CD14-positive monocyte (primary cell): ENCODE data around the gene DCLRE1A. TPM values are rescaled to one million over a fixed set of nuclear protein-coding genes. Genes with fewer than 3 reads are reported as not detected.
A peak's percentile ranks its signal among the peaks of the same experiment; 100 is the strongest.

Source experiments
- DNase-seq, 3 donors: peaks; one replicate each; pipeline ENCODE4 v3.0.0-alpha.2; 2011 to 2022
- H2AFZ ChIP-seq: 2 replicates; pipeline ENCODE4 v1.6.0; 2012; ENCODE audit warnings: mild to moderate bottlenecking, low read depth, low read length, inconsistent platforms; ENCODE audit not compliant: insufficient read depth, poor library complexity, severe bottlenecking
- H3K27ac ChIP-seq, 2 donors: 1 replicate in 1 of 2; 2 replicates in 1 of 2; pipeline ENCODE4 v1.5.1; 2012 to 2013; ENCODE audit warnings: low read length in 2 of 2, control low read depth in 1 of 2, inconsistent platforms in 1 of 2, low read depth in 1 of 2, mild to moderate bottlenecking in 1 of 2
- H3K27me3 ChIP-seq, 2 donors: one replicate each; pipeline versions ENCODE4 v1.6.0 to v1.6.1; 2011 to 2013; ENCODE audit warnings: low read length in 2 of 2; ENCODE audit not compliant: control insufficient read depth in 2 of 2, insufficient read depth in 2 of 2
- H3K36me3 ChIP-seq, 2 donors: replicated peaks in 1 of 2; 1 replicate in 1 of 2; 2 replicates in 1 of 2; pipeline versions ENCODE4 v1.5.1 to v1.6.1; 2012 to 2013; ENCODE audit warnings: low read length in 2 of 2, control low read depth in 1 of 2, inconsistent platforms in 1 of 2, mild to moderate bottlenecking in 1 of 2; ENCODE audit not compliant: insufficient read depth in 2 of 2, control insufficient read depth in 1 of 2
- H3K4me1 ChIP-seq, 2 donors: 1 replicate in 1 of 2; 2 replicates in 1 of 2; pipeline versions ENCODE4 v1.5.1 to v1.6.1; 2012 to 2013; ENCODE audit warnings: low read length in 2 of 2, control low read depth in 1 of 2, inconsistent platforms in 1 of 2, mild to moderate bottlenecking in 1 of 2, moderate library complexity in 1 of 2; ENCODE audit not compliant: insufficient read depth in 2 of 2, control insufficient read depth in 1 of 2
- H3K4me2 ChIP-seq: replicated peaks from 2 replicates; pipeline ENCODE3; 2012; ENCODE audit warnings: low read length, moderate library complexity, mild to moderate bottlenecking; ENCODE audit not compliant: poor library complexity, severe bottlenecking; ENCODE audit errors: extremely low read depth
- H3K4me3 ChIP-seq, 3 experiments: fragments of 200-600 bp in 1 of 3; sonication (generic) in 1 of 3; replicated peaks in 1 of 3; 1 replicate in 2 of 3; 2 replicates in 1 of 3; pipeline ENCODE4 v1.5.1; 2011 to 2013; ENCODE audit warnings: low read length in 3 of 3, mild to moderate bottlenecking in 3 of 3, control low read depth in 2 of 3, low read depth in 2 of 3, inconsistent platforms in 1 of 3, moderate library complexity in 1 of 3
- H3K79me2 ChIP-seq: 2 replicates; pipeline ENCODE4 v1.6.0; 2012; ENCODE audit warnings: mild to moderate bottlenecking, control low read depth, inconsistent platforms, low read length, moderate library complexity; ENCODE audit not compliant: insufficient read depth
- H3K9ac ChIP-seq: 2 replicates; pipeline ENCODE4 v1.6.0; 2017; ENCODE audit warnings: low read length, mild to moderate bottlenecking; ENCODE audit not compliant: insufficient read depth, poor library complexity, severe bottlenecking
- H3K9me3 ChIP-seq, 2 donors: replicated peaks in 1 of 2; 1 replicate in 1 of 2; 2 replicates in 1 of 2; pipeline versions ENCODE4 v1.5.1 to v1.6.1; 2012 to 2013; ENCODE audit warnings: low read length in 2 of 2, control low read depth in 1 of 2; ENCODE audit not compliant: control insufficient read depth in 1 of 2, insufficient read depth in 1 of 2
- H4K20me1 ChIP-seq: 2 replicates; pipeline ENCODE4 v1.6.0; 2012; ENCODE audit warnings: mild to moderate bottlenecking, low read length, control low read depth, moderate library complexity; ENCODE audit not compliant: insufficient read depth
- H3K27ac Mint-ChIP-seq, 7 donors: one replicate each; pipeline ENCODE4 v1.8.0; 2020; ENCODE audit warnings: mild to moderate bottlenecking in 7 of 7, mixed read lengths in 7 of 7, moderate library complexity in 6 of 7, inconsistent platforms in 2 of 7
- H3K27me3 Mint-ChIP-seq, 3 donors: one replicate each; pipeline ENCODE4 v1.8.0; 2021 to 2022; ENCODE audit warnings: low read depth in 3 of 3, mild to moderate bottlenecking in 3 of 3, mixed read lengths in 3 of 3, moderate library complexity in 3 of 3, inconsistent platforms in 1 of 3
- H3K36me3 Mint-ChIP-seq, 2 donors: one replicate each; pipeline ENCODE4 v1.8.0; 2020; ENCODE audit warnings: mixed read lengths in 2 of 2, inconsistent platforms in 1 of 2, mild to moderate bottlenecking in 1 of 2
- H3K4me1 Mint-ChIP-seq: one replicate; pipeline ENCODE4 v1.8.0; 2020; ENCODE audit warnings: mild to moderate bottlenecking, mixed read lengths
- H3K4me3 Mint-ChIP-seq, 2 donors: one replicate each; pipeline ENCODE4 v1.8.0; 2020; ENCODE audit warnings: mild to moderate bottlenecking in 2 of 2, mixed read lengths in 2 of 2, moderate library complexity in 1 of 2
- H3K9me3 Mint-ChIP-seq, 7 donors: one replicate each; pipeline ENCODE4 v1.8.0; 2020 to 2022; ENCODE audit warnings: mixed read lengths in 7 of 7, mild to moderate bottlenecking in 6 of 7, moderate library complexity in 6 of 7, inconsistent platforms in 2 of 7
- CTCF ChIP-seq: fragments of 200-600 bp; IDR thresholded peaks from one replicate; pipeline ENCODE4 v1.8.0; 2022; ENCODE audit warnings: antibody characterized with exemption, mild to moderate bottlenecking
- WGBS: methylation state at CpG from one replicate; pipeline ENCODE4 v1.1.5; 2013; ENCODE audit warnings: missing lambda C conversion rate; ENCODE audit not compliant: insufficient coverage; 5-methylcytosine and 5-hydroxymethylcytosine counted together
- intact Hi-C, 2 donors: fragments of 100-400 bp; cut with micrococcal nuclease; formaldehyde crosslinking; loops; one replicate each; pipeline versions ENCODE4 v1.15.0 to v1.15.1; 2023
- polyA minus RNA-seq: library from RNA; depleted of rRNA, polyadenylated mRNA; stranded (reverse); fragments of >200 nt; gene quantifications from 2 replicates; pipeline ENCODE4 v1.2.3, GENCODE V29; 2012
- polyA plus RNA-seq, 3 donors: library from polyadenylated mRNA; depleted of rRNA in 1 of 3; unstranded in 2 of 3; stranded (reverse) in 1 of 3; fragments of 300-500 nt in 2 of 3; fragments of >200 nt in 1 of 3; fragmentation: Illumina TruSeq in 2 of 3; gene quantifications; 1 replicate in 2 of 3; 2 replicates in 1 of 3; pipeline ENCODE4 v1.2.3, GENCODE V29; 2012 to 2021
- total RNA-seq, 12 experiments: library from RNA in 1 of 12; stranded (reverse) in 1 of 12; fragments of 120-200 nt in 1 of 12; gene quantifications; one replicate each; pipeline ENCODE4 v1.2.4 and lab custom pipeline; 2013 to 2026; ENCODE audit warnings: mixed read lengths in 6 of 12, inconsistent platforms in 1 of 12

Gene DCLRE1A
- 2.1 TPM for total RNA-seq (2013)
- polyA plus RNA-seq (1 to 10 TPM in 2 of 3 donors, under 1 TPM in 1; 1.00 to 1.3 (median 1.3) TPM), polyA minus RNA-seq (0.55 and 1.4 TPM in 2 replicates), total RNA-seq (lab: John Stamatoyannopoulos, UW) (0.59 to 4.1 (median 1.9) reads per million in 11 experiments)

- intact Hi-C loops, result no loop called here
- H3K36me3 Mint-ChIP-seq, result peaks cover 9 to 11% of the 10 kb centered on the region in 2 donors
- peaks cover 22 to 39% of the 10 kb centered on the region in 2 donors for H3K4me1 ChIP-seq
- H3K4me3 Mint-ChIP-seq, result peak within 1 kb of the TSS; percentile 96
- no peaks in the 10 kb centered on the region for H3K27me3 Mint-ChIP-seq
- H3K27ac ChIP-seq, result peak within 1 kb of the TSS; percentile 77 to 95
- H3K27ac Mint-ChIP-seq, result peak within 1 kb of the TSS; percentile 94 to 98 (median 98)
- WGBS, result 0% methylated on average over 16 of the region's 39 CpGs
- peak within 1 kb of the TSS; percentile 90 to 94 (median 92) for H3K4me3 ChIP-seq
- H3K9me3 Mint-ChIP-seq, result peaks cover 0 to 2% (median 0%) of the 10 kb centered on the region in 7 donors
- peak within 1 kb of the TSS; percentile 96 for H3K9ac ChIP-seq
- H3K4me1 Mint-ChIP-seq, result peaks cover 39% of the 10 kb centered on the region
- H4K20me1 ChIP-seq, result peaks cover 4% of the 10 kb centered on the region
- no peaks in the 10 kb centered on the region for H3K27me3 ChIP-seq
- no peaks in the 10 kb centered on the region for H3K9me3 ChIP-seq
- H3K79me2 ChIP-seq, result peaks cover 75% of the 10 kb centered on the region
- peak within 1 kb of the TSS; percentile 79 for H3K4me2 ChIP-seq
- peaks cover 5 to 14% of the 10 kb centered on the region in 2 donors for H3K36me3 ChIP-seq
- no peak for TF ChIP-seq CTCF
- H2AFZ ChIP-seq, result peak within 1 kb of the TSS; percentile 94
- DNase-seq, result peak; percentile 60 to 72 (median 66)
Measured at GRCh38 chr10:113854013-113854760, at the start of gene DCLRE1A, which contains the start of gene NHLRC2. DCLRE1A (minus strand) TSS chr10:113854082; CDS start chr10:113853182, 900 bp downstream. NHLRC2 (plus strand) TSS chr10:113854661; CDS start chr10:113854873, 212 bp downstream.

- Histone ChIP-seq H3K27ac (no peak overlapping the region), H3K9me3 (no peaks in the 10 kb centered on the region), H3K4me2 (no peak overlapping the region), H3K27me3 (no peaks in the 10 kb centered on the region), H3K9ac (no peak overlapping the region), H2AFZ (no peak overlapping the region), H4K20me1 (no peaks in the 10 kb centered on the region), H3K79me2 (no peaks in the 10 kb centered on the region), H3K4me3 (no peak overlapping the region), H3K4me1 (no peaks in the 10 kb centered on the region), H3K36me3 (peaks cover 50 to 81% of the 10 kb centered on the region in 2 donors)
- no peak for DNase-seq
- intact Hi-C loops, result no loop called here
- TF ChIP-seq CTCF, result no peak
- WGBS, result 100% methylated on average over 1 of the region's 2 CpGs
- peaks cover 0 to 2% (median 0%) of the 10 kb centered on the region in 3 donors for H3K27me3 Mint-ChIP-seq
- H3K4me1 Mint-ChIP-seq, result peaks cover 7% of the 10 kb centered on the region
- no peak overlapping the region for H3K27ac Mint-ChIP-seq
- H3K9me3 Mint-ChIP-seq, result peaks cover 0 to 2% (median 0%) of the 10 kb centered on the region in 7 donors
- no peak overlapping the region for H3K4me3 Mint-ChIP-seq
- peaks cover 64 to 70% of the 10 kb centered on the region in 2 donors for H3K36me3 Mint-ChIP-seq
Measured at GRCh38 chr10:113899952-113900598, 46.2 kb upstream of the DCLRE1A start.
